ENCODE measurements around the gene DNMT3A. TPM values are rescaled to one million over a fixed set of nuclear protein-coding genes. Genes with fewer than 3 reads are reported as not detected.
A peak's percentile ranks its signal among the peaks of the same experiment; 100 is the strongest.

The DNMT3A gene
- total RNA-seq, 1 experiment from 2014 or later: 215 TPM

DNA sequence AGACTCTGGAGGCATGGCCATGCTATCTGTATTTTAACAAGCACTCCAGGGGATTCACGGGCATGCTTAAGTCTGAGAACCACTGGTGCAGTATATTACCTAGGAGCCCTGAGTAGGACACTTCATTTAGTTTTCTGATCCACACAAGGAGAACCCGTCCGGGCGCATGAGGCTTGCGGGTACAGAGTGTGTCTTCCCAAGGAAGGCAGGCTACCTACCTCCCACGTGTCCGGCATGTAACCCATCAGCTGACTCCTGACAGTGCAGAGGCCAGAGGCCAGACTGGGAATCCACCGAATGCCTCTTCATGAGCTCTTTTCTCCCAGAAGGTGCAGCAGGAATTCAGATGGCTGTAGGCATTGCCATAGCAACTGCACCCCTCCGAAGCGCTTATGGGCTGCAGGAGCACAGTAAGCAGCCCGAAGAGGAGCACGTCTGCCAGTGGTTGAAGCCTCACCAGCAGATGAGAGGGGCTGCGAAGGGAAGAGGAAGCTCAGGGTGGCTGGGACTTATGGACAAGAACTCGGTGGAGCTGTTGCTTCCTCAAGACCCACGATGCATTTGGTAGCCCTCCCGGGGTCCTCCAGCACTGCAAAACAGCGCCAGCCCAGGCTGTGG, 33.8 kb upstream of the DNMT3A start:
- Mint-ChIP-seq H3K9me3 (peaks cover 8 to 11% of the 10 kb centered on the region in 2 experiments; a peak in 4 of 5 replicates), H3K27ac (no peak overlapping the region), H3K4me3 (no peak overlapping the region), H3K27me3 (ENCODE audit: low read depth) (peaks cover 44% of the 10 kb centered on the region), H3K36me3 (ENCODE audit: insufficient read depth in 1 of 3, low read depth in 3 of 3) (peaks cover 7 to 11% (median 8%) of the 10 kb centered on the region in 3 experiments; a peak in 6 of 7 replicates), H3K4me1 (peaks cover 28 to 39% of the 10 kb centered on the region in 2 experiments)
- H3T11ph ChIP-seq (ENCODE audit: low read length): no peak overlapping the region
- no peak overlapping the region for H2BK5ac ChIP-seq (ENCODE audit: insufficient read length, low read length)
- no peaks in the 10 kb centered on the region for H4K20me1 ChIP-seq (ENCODE audit: control insufficient read depth, insufficient read depth, insufficient read length)
- H2AFZ ChIP-seq (ENCODE audit: low read length): no peak overlapping the region
- no peak overlapping the region for H2AK5ac ChIP-seq (ENCODE audit: insufficient read length, low read length)
- no peak overlapping the region for H3K4me2 ChIP-seq (ENCODE audit: insufficient read depth, insufficient read length, low read length)
- H3K79me2 ChIP-seq (ENCODE audit: insufficient read depth, low read length): no peaks in the 10 kb centered on the region
- H3K27me3 ChIP-seq (ENCODE audit: insufficient read depth, low read length): no peaks in the 10 kb centered on the region; the same call in 1 of the 2 replicates
- peak; percentile 25 for DNase-seq
- H3K56ac ChIP-seq (ENCODE audit: insufficient read length, low read depth, low read length): no peak overlapping the region
- H3K23me2 ChIP-seq (ENCODE audit: insufficient read length, low read depth, low read length, poor library complexity, severe bottlenecking): no peaks in the 10 kb centered on the region
- TF ChIP-seq, protein P1, sequence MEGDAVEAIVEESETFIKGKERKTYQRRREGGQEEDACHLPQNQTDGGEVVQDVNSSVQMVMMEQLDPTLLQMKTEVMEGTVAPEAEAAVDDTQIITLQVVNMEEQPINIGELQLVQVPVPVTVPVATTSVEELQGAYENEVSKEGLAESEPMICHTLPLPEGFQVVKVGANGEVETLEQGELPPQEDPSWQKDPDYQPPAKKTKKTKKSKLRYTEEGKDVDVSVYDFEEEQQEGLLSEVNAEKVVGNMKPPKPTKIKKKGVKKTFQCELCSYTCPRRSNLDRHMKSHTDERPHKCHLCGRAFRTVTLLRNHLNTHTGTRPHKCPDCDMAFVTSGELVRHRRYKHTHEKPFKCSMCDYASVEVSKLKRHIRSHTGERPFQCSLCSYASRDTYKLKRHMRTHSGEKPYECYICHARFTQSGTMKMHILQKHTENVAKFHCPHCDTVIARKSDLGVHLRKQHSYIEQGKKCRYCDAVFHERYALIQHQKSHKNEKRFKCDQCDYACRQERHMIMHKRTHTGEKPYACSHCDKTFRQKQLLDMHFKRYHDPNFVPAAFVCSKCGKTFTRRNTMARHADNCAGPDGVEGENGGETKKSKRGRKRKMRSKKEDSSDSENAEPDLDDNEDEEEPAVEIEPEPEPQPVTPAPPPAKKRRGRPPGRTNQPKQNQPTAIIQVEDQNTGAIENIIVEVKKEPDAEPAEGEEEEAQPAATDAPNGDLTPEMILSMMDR (conservative IDR thresholded peaks at IDR 0.05): no peak
- H3K9ac ChIP-seq (ENCODE audit: extremely low read depth, insufficient read length, low read length): no peak overlapping the region
- H2BK12ac ChIP-seq (ENCODE audit: insufficient read length, low read depth, low read length): no peak overlapping the region
- no peak overlapping the region for H2BK120ac ChIP-seq (ENCODE audit: low read depth, low read length, poor library complexity, severe bottlenecking)
- H3K4me1 ChIP-seq (ENCODE audit: insufficient read depth, low read length): no peaks in the 10 kb centered on the region
- no peak overlapping the region for H4K8ac ChIP-seq (replicated peaks; ENCODE audit: insufficient read length, low read depth, low read length)
- no peak overlapping the region for H4K91ac ChIP-seq (ENCODE audit: insufficient read length, low read depth, low read length)
- H3K79me1 ChIP-seq (ENCODE audit: insufficient read depth, low read depth, low read length, poor library complexity, severe bottlenecking): no peaks in the 10 kb centered on the region
- H3K9me3 ChIP-seq (ENCODE audit: control insufficient read depth, low read depth, low read length): no peaks in the 10 kb centered on the region
- no peak overlapping the region for H2BK15ac ChIP-seq (ENCODE audit: low read depth, low read length)
- H3K14ac ChIP-seq (ENCODE audit: insufficient read depth, low read length): no peak overlapping the region
- H3K4ac ChIP-seq (ENCODE audit: low read depth, low read length): no peak overlapping the region
- no peak overlapping the region for H3K23ac ChIP-seq (ENCODE audit: insufficient read length, low read depth, low read length)
- no peak overlapping the region for H4K5ac ChIP-seq (ENCODE audit: insufficient read length, low read depth, low read length)
- no peak overlapping the region for H2BK20ac ChIP-seq (ENCODE audit: low read depth, low read length, poor library complexity, severe bottlenecking)
- no peak overlapping the region for H3K27ac ChIP-seq (ENCODE audit: insufficient read length, low read depth, low read length)
- no peak overlapping the region for H3K18ac ChIP-seq (ENCODE audit: insufficient read length, low read depth, low read length)
- no CpG with 5 or more reads among the region's 17 CpGs for WGBS (ENCODE audit: extremely low coverage, insufficient read length, low lambda C conversion rate)

Measured in H9 (cell line).